NOMO-1 treated with dmso at 0.1 percent for 144 hours (cell line): ENCODE measurements around the gene NHERF1.

Source experiments
- DNase-seq: peaks from one replicate; lab custom pipeline; 2025; ENCODE audit not compliant: unreplicated experiment; lab: John Stamatoyannopoulos, UW

NHERF1 gene

DNA sequence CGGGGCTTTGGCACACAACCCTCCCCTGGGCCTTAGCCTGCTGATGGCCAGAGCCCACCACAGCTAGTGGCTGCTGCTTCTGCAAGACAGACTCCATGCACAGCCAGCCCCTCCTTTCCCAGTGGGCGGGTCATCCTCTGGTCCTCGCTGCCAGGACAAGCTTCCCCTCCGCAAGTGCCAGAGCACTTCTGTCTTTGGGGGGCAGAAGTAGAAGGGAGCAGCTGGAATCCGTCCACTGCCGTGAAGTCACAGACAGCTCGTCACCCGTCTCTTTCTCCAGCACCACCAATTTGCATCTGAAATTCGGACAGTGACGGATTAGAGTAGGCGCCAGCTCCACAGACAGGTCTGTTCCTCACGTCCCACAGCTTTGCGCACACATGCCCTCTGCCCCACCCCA is 59.0 kb downstream of the NHERF1 start:
- DNase-seq, result no peak

DNA sequence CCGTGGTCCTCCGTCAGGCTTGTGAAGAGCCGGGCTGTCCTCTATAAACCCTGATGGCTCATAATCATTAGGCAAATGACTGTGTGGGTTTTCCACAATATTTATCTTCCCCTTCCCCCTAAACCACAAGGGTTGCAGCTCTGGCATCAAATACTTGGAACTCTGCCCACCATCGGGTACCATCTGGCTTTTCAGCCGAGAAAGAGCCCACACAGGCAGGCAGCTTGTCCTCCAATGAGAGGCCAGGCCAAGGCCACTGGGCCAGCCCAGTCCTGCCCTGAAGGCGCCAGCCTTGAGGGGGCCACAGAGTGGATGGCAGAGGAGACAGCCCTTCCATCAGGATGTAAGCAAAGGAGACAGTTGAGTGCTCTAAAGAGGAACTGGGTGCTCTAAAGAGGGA is 59.5 kb downstream of the NHERF1 start:
- no peak for DNase-seq

GRCh38 chr17:74808714-74809430 is 60.4 kb downstream of the NHERF1 start:
- DNase-seq, result no peak

DNA sequence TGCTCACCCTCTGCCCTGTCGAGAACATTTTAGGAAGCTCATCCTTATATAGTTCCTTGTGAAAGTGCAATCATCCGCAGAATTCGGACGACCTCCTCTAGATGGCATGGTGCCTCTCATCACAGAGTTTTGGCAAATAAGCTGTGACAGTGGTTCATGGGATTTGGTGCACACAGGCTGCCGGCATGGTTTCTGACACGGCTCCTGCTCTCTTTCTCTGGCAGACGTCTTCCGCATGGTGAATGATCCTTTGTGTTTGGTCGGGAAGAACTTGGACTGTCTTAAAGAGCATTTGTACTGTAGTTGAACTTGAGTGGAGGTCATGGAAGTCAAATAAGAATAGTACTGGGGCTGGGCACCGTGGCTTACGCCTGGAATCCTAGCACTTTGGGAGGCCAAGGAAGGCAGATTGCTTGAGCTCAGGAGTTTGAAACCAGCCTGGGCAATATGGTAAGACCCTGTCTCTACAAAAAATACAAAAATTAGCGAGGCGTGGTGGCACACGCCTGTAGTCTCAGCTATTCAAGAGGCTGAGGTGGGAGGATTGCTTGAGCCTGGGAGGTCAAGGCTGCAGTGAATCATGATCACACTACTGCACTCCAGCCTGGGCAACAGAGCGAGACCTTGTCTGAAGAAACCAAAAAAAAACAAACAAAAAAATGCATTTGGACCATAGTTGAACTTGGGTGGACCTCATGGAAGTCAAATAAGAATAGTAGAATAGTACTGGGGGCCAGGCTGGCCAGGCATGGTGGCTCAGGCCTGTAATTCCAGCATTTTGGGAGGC is 62.5 kb downstream of the NHERF1 start:
- no peak for DNase-seq

GRCh38 chr17:74812109-74813009 is 63.9 kb downstream of the NHERF1 start:
- peak; percentile 18 for DNase-seq

- DNase-seq, result no peak
These were observed 66.0 kb downstream of the NHERF1 start for GRCh38 chr17:74814453-74814852.

DNA sequence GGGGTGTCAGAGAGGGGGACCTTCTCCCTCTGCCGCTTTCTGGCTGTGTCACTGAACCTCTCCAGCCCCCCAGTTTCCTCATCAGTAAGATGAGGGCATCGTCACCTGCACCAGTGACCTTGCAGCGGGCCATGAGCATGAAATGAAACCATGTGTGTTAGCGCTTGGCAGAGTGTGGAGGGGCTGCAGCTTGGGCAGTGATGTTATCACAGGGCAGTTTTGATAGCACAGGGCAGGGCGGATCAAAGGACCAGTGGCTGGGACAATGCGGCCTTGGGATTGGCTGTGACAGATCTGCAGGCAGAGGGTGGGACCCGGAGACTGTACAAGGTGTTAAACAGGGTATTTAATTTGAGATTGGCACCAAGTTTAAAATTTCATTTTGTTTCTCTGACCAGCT is 66.6 kb downstream of the NHERF1 start:
- no peak for DNase-seq

- DNase-seq, result no peak
These were observed 67.3 kb downstream of the NHERF1 start for GRCh38 chr17:74815550-74816370.

DNA sequence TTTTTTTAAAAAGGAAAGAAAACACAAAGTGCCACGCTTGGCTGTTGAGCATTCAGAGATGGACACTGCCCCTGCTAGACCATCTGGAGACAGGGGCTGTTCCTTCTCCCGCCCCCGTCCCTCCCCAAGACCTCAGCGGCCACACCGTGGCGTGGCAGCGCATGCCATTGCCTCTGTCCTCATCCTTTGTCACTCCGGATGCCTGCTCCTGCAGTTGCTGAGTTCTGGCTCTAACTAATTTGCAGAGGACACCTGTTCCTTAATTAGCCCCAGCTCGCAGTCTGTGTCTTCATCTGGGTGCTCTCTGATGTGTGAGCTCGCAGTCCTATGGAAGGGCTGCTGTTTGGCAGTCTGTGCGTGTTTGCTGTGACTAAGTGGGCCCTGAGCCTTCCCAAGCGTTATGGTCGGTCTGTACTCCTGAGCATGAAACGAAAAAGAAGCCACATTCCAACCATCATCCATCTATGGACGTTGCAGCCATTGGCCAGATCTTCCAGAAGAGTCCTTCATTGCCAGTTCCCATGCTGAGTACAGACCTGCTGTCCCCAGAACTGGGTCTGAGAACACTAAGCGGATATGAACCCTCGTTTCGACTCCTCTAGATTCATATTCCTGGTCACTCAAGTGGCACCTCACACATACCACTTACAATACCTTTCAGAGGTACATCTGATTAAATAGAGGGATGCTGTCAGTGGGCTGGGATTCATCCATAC is 68.6 kb downstream of the NHERF1 start:
- no peak for DNase-seq

- no peak for DNase-seq
These were observed 70.0 kb downstream of the NHERF1 start for GRCh38 chr17:74818291-74818938.
